G401 (cell line): ENCODE results near the gene HPCAL1. TPM values are rescaled to one million over a fixed set of nuclear protein-coding genes. Genes with fewer than 3 reads are reported as not detected.

Source experiments
- DNase-seq: peaks from one replicate; pipeline ENCODE4 v3.0.0-alpha.2; 2015; ENCODE audit warnings: low spot score
- in situ Hi-C: cut with HindIII; loops from 2 replicates; pipeline ENCODE4 v1.10.0; 2016; ENCODE audit warnings: low sequenced_read_pairs, mixed read lengths
- total RNA-seq: library from RNA; depleted of rRNA; stranded (reverse); fragments of >200 nt; shearing (Covaris generic); gene quantifications from 2 replicates; pipeline ENCODE4 v1.2.3, GENCODE V29; 2014

Gene HPCAL1
- total RNA-seq, 1 experiment from 2014 or later: 34.8 TPM

DNA sequence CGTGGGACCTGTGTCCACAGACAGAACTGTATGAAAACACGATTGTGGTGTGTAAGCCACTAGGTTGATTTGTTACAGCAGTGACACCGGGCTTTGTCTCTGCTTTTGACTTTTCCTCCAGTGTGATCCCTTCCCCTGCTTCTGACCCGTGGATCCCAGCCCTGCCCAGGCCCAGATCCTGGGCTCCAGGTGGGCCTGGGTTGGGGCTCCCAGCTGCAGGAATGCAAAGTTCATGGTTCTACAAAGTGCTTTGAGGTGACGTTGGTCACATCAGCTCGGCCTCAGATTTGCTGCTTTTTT is 26.8 kb downstream of the HPCAL1 start:
- in situ Hi-C loops: no loop called here
- DNase-seq: no peak

DNA sequence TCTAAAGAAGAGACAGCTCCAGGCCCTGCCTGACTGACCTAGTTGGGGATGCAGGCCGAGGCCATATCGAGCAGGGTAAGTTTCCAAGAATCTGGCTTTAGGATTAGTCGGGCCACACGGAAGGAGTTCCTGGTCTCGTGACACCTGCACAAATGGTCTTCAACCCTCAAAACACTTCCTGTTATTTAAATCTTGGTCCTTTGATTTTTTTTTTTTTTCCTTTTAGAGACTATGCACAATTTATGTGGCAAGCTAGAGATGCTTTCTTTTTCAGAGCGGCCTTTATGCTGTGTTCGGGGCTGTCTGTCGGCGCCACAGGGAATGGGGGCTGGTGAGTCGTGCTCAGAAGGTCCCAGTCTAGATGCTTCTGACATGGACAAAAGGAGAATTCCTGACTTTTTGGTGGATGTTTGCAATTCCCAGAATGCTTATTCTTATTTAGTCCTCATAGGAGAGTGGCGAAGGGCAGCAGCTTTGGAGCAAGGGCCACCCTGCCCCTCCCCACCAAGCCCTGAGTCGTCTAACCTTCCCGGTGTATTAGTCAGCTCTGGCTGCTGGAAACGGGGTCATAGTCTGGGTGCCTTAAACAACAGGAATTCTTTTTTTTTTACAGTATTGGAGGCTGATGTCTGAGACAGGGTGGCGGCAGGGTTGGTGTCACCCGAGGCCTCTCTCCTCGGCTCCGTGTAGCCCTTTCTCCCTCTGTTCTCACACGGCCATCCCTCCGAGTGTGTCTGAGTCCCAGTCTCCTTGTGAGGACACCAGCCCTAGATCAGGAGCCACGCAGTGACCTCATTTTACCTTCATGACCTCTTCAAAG is 27.4 kb downstream of the HPCAL1 start:
- DNase-seq: no peak
- in situ Hi-C loops: no loop called here

DNA sequence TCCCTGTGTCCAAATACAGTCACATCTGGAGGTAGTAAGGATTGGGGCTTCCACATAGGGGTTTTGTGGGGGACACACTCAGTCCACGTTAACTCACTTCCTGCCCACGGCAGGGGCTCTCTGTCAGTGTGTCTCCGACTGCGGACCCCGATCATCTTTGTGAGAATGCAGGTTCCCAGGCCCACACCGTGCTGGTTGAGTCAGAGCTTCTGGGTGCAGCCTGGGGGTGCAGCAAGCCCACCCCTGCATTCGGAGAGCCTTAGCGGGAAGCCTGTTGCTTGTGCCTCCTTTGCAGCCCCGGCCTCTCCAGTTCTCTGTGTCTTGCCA is 28.0 kb downstream of the HPCAL1 start:
- no peak for DNase-seq

DNA sequence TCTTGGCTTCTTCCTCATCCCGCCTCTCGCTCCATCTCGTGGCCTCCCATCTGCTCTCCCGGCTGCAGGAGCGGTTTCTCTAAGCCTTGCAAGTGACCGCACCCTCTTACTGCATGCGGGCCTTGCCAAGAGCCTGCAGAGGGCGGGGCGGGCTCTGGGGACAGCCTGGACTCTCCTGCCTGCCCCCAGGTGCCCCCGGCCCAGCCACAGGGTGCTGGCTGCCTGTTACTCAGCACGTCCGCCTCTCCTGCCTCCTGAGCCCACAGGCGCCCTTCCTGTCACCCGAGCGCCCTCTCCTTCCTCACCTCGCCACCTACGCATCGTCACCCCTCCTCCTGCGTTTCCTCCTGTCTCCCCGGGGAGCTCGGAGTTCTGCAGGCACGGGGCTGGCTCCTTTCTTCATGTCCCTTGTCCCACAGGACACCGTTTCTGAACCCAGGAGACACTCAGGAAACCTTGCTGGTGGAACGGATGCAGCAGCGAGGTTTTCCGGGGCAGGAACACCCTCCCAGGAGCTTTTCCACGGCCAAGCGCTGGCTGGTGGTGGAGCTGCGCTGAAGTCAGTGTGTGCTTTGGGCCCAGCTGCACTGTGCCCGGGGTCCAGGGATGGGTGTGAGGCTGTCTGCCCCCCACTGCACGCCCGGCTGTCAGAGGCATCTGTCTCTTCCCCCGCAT is 28.5 kb downstream of the HPCAL1 start:
- peak; percentile 82 for DNase-seq
- in situ Hi-C loops: no loop called here

More for the DNA sequence above, 28.0 kb downstream of the HPCAL1 start:
- in situ Hi-C loops: no loop called here

DNA sequence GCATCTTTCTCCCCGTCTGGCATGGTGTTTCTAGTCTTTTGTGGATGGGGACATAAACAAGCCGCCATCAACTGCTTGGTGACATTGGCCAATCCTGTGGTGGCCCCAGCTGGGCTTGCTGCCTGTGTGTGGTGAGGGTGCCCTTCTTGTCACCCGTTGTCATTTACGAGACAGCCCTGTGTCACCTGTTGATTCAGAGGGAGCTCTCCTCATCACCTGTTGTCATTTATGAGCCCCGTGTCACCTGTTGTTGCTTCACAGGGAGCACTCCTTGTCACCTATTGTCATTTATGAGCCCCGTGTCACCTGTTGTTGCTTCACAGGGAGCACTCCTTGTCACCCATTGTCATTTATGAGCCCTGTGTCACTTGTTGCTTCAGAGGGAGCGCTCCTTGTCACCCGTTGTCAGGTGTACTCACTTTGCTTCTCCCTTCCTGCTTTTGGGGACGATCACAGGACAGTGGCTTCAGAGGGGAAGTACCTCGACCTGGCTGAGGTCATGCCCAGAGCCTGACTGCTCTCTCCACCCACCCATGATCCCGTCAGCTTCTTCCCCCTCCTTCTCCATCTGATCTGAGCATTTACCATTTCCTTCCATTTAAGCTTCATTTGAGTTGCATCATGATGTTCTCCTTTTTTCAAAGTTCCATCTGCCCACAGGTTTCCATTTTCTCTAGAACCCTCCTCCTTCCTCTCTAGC is 29.1 kb downstream of the HPCAL1 start:
- in situ Hi-C loops: no loop called here
- DNase-seq: no peak

DNA sequence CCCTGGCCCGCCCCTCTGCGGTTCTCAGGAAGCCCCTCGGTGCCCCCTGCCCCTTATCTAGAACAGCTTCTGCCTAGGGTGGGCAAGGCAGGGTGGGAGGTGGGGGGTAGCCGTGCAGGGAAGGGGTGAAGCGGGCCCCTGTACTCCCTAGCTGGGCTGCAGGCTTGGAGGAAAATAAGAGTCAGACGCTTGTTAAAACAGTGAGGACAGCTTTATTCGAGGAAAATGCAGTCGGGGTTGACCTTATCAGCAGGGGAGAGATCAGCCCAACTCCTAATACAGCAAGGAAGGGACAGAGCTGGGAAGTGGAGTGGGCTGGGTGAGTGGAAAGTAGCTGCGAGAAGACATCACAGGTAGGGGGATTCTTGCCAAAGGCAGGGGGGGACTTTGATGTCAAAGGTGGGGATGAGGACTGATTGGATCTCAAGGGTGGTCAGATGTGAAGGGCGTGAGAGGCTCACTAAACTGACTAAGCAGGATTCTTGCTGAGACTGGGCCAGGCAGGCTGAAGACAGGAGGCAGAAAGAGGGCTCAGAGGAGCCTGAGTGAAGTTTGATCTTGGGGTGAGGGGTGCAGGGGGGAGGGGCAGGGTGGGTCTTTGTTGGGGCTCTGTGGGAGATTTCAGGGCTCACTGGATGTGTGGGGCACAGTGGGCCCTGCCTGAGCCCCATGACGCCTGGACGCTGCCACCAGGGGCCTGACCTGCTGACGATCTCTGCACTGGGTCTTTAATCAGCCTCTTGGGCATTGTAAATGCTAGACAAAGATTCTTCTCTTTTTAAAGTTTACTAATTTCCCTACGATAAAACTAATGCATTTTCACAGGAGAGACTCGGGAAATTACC is 29.9 kb downstream of the HPCAL1 start:
- in situ Hi-C loops: no loop called here
- no peak for DNase-seq

DNA sequence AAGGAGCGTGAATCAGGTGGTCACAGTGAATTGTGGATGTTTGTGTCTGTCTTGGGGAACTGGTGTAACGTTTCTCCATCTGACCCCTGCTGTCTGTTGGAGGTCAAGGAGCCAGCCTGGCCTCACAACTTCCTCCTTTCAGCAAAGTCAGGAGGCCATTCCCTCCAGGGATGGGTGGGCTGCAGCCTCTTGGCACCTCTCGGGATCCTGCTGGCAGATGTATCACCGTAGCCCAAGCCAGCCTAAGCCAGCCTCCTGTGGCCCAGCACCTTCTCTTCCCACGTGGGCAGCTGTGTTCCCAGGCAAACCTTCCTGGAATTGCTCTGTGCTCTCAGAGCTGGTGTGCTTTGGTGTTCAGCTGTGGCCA is 30.5 kb downstream of the HPCAL1 start:
- no peak for DNase-seq
- in situ Hi-C loops: no loop called here

DNA sequence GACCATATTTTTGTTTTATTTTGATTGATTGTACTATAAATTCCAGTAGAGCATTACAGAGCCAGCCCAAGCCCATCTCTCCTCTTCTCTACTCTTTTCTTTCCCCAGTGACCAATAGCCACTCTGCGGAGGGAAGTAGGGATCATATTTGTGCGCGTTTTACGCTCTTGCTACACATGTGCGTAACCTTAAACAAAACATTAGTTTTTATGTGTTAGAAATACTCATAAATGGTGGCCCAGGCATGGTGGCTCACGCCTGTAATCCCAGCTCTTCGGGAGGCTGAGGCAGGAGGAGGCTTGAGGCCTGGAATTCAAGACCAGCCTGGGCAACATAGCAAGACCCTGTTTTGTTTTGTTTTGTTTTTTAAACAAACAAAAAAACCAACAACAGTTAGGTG is 31.3 kb downstream of the HPCAL1 start:
- in situ Hi-C loops: no loop called here
- DNase-seq: no peak

DNA sequence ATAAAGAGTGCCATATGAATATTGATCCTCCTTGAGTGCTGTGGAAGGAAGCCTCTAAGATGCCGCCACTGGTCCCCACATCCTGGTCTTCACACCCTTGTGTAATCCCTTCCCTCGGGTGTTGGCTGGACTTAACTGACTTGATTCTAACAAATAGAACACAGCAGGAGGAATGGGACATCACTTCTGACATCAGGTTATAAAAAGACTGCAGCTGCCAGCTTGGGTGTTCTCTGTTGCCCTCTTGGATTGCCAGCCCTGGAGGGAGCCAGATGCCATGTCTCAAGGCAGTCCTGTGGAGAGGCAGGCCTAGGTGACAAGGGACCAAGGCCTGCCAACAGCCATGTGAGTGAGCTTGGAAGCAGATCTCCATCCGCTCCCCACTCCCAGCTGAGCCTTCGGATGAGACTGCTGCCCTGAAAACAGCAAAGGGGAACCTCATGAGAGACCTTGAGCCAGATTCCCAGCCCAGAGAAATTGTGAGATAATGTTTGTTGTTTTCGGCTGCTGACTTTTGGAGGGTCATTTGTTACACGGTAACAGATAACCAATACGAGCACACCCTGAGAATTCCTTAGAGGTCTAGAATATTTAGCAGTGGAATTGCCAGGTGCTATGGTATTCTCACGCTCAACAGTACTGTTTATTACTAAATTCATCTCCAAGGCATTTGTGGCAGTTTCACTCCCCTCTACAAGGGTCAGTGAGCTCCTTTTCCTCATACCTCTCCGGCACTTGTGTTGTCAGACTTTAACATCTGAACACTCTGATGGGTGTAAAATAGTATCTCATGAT is 32.5 kb downstream of the HPCAL1 start:
- in situ Hi-C loops: no loop called here
- no peak for DNase-seq

DNA sequence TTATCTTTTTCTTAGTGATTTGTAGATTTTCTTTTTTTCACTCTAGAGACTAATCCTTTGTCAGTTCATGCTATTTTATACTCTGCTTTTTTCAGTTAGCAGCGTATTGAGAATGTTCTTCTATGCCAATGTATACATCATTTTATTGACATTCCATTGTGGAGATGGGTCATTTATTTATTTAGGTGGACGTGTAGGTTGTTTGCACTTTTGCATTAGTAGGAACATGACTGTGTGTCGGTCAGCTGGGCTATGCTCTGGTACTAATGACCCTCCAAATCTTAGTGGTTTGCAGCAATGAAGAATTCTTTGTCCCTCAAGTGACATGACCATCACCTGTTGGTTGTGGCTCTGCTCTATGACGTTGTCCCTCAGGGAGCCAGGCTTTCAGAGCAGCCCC is 33.6 kb downstream of the HPCAL1 start:
- DNase-seq: no peak
- in situ Hi-C loops: no loop called here

DNA sequence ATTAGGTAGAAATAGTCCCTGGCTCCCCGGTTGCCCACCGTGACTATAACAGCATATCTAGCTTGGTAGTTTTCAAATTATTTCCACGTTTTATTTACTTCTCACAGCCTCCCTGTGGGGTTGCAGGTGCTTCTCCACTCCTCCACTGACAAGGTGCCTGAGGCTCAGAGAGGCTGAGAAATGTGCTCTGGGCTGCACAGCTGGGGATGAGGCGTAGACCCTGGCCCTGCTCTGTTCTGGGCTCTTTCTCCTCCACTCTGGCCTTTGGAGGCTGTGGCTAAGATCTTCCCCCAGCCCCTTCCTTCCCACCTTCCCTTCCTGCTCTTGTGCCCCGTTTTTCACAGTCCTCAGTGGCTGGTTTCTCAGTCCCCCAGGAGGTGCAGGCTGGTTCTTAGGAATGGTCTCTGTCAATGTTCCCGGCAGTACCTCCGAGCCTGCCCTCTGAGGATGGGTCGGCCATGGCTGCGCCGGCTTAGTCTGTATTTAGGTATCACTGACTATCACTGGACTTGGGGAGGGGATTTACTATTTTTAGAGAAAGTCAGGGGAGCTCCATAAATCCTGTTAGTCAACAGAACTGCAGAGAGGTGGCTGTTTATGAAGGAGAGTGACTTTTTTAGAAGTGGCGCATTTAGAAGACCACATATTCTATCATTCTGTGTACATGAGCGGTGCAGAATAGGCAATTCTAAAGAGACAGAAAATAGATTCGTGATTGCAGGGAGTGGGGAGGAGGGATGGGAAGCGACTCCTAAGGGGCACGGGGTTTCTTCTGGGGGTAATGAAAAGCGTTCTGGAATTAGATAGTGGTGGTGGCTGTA is 35.0 kb downstream of the HPCAL1 start:
- no peak for DNase-seq
- in situ Hi-C loops: no loop called here

DNA sequence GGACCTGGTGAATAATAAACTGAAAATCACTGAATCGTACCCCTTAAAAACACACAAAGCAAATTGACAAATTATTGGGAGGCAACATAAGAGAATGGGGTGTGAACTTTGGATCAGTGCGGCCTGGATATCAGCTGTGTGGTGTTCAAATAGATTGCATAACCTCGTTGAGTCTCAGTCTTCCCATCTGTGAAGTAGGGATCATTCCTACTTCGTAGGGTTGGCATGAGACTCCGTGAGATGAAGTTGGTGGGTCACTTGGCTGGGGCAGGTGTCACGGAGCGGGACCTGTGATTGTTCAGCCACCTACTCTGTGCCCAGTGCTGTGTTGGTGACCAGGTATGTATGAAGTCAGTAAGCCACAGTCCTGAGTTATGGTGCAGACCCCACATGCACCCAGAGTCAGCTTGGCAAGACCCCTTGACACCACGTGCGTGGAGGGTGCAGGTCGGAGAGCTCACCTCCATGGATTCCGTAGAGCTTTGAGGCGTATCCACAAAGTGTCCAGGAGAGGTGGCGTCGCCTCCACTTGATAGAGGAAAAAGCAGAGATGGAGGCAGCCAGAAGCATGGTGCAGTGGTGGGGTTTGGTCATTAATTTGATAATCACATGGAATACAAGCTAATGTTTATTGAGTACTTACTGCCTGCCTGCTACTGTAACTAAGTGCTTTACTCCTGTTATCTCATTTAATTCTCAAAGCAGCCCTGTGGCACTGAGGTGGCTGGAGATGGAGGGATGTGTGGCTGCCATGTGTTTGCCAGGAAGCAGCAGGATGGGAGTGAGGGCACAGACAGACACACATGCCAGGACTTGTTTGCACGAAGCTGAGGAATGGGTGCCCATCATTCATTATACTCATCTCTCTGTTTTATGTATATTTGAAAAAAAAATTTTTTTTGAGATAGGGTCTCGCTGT is 35.8 kb downstream of the HPCAL1 start:
- DNase-seq: no peak
- in situ Hi-C loops: no loop called here

DNA sequence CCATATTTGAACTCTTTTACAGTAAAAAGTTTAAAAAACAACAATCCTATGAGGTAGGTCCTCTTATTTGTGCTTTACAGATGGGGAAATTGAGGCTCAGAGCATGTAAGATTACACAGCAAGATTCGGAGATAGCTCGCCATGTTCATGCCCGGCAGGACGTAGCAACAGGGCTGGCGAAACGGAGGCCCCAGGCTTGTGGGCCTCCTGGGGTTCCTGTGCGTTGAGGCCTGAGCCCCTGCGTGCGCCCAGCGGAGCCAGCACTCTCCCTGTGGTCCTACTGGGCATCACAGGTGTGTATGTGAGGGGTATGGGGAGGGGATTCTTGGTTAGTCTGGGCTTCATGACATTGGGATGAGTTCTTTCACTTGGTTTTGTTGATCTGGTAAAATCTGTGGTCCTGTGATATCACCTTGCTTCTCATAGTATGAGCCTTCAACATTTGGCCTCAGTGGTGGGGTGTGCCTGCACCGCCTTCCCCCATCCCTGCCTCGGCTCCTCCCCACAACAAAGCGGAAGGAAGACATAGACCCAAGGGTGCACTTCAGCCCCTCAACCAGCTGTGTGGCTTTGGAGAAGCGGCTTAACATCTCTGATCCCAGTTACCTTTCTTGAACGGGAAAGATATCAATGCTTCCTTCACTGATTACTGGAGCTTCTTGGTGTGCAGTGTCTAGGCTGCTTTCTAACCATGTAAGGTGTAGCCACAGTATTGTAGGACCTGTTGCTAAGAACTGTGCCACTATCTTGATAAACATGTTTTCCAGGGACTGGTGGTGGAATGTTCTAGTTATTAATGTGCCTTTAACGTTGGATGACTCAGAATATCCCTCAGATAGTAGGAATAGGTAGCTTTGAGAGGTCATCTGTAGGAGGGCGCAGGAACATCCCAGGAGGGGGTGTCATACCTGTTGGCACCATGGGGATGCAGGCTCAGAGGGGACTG is 37.2 kb downstream of the HPCAL1 start:
- in situ Hi-C loops: no loop called here
- no peak for DNase-seq

DNA sequence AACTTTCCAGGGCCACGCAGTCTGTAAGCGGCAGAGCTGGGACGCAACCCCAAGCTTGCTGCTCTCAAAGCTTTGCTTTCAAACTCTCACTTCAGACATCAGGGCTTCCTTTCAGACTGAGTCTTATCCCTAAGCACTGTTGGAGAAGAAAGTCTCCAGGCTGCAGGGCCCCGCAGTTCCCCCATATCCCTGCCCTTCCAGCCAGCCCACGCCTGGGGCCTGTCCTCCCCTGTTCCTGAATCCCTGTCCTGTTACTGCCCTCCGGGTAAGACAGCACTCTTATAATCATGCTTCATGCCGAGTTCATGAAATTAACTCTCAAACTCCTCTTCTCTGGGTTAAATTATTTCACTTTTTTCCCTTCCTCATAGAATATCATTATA is 37.9 kb downstream of the HPCAL1 start:
- in situ Hi-C loops: no loop called here
- no peak for DNase-seq

DNA sequence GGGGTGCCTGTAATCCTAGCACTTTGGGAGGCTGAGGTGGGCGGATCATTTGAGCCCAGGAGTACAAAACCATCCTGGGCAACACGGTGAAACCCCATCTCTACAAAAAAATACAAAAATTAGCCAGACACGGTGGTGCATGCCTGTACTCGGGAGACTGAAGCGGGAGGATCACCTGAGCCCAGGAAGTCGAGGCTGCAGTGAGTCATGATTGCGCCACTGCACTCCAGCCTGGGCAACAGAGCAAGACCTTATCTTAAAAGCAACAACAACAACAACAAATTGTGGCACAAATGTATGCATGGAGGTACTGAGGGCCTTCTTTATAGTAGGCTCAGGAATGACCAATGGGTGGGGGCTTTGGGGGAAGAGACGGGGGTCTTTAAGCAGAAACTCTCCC is 38.5 kb downstream of the HPCAL1 start:
- in situ Hi-C loops: no loop called here
- no peak for DNase-seq

DNA sequence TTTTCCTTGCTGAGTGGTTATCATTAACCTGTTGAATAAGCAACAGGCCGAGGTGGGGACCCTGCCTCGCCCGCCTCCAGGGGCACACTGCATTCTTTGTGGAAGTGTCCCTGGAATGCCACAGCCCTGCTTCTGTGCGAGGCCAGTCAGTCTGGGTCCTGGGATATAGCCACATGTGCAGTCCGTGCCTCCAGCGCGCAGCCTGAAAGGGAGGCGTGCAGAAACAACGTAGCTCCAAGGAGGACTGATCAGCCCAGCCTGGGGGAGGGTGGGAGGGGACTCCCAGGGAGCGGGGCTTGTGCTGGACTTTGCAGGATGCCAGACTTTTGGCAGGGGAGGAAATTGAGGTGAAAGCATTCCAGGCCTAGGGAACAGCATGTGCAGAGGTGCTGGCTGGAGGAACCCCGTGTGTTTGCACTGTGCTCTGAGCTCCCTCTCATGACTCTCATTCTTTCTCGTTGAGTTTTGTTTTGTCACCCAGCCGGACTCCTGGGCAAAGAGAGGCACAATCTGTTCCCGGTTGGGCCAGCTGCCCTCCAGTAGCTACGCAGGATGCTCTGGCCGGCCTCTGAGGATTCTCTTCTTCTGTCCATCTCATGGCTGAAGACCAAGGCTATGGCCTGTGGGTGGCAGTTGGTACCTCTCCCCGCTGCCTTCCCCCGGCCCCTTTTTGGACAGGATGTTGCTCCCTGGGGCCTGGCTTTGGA is 39.7 kb downstream of the HPCAL1 start:
- DNase-seq: peak; percentile 76
- in situ Hi-C loops: no loop called here
